Transverse colon (tissue), 3 donors: Measurements from ENCODE around the gene NEK3.
"Not testable (repeated sequence)": the region's sequence is repeated elsewhere in the genome, so short reads cannot be mapped to it uniquely, and the experiment has no call there.

Experiments
- EP300 ChIP-seq: sonication (generic); formaldehyde crosslinking; IDR thresholded peaks from one replicate; pipeline ENCODE4 v1.6.1; 2017; ENCODE audit warnings: antibody characterized with exemption, low read depth
- TF ChIP-seq, protein P1 (sequence below), 5 experiments: fragments of 200-600 bp in 3 of 5; fragments of 450-650 bp in 2 of 5; sonication (generic) in 3 of 5; IDR thresholded peaks; 1 replicate in 2 of 5; 2 replicates in 3 of 5; pipeline ENCODE4 v1.5.1; 2016 to 2017; ENCODE audit warnings: antibody characterized with exemption in 5 of 5, inconsistent platforms in 3 of 5, mild to moderate bottlenecking in 2 of 5, moderate library complexity in 1 of 5

DNA sequence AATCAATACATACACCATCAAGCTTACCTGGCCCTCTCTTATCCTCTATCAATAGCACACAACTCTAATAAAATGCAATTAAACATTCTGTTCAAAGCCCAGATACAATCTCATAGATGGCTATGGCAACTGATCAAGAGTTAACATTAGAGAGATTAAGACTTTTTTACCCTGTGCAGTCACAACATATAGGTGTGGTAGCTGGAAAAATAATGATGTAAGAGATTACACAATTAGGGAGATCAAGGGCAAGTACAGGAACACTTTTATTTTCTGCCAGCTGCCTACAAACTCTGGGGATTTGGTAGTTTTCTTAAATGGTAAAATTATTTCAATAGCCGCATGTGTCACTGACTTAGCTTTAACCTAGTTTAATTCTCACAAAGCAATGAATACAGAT, 12.3 kb upstream of the NEK3 start:
- TF ChIP-seq, protein P1, sequence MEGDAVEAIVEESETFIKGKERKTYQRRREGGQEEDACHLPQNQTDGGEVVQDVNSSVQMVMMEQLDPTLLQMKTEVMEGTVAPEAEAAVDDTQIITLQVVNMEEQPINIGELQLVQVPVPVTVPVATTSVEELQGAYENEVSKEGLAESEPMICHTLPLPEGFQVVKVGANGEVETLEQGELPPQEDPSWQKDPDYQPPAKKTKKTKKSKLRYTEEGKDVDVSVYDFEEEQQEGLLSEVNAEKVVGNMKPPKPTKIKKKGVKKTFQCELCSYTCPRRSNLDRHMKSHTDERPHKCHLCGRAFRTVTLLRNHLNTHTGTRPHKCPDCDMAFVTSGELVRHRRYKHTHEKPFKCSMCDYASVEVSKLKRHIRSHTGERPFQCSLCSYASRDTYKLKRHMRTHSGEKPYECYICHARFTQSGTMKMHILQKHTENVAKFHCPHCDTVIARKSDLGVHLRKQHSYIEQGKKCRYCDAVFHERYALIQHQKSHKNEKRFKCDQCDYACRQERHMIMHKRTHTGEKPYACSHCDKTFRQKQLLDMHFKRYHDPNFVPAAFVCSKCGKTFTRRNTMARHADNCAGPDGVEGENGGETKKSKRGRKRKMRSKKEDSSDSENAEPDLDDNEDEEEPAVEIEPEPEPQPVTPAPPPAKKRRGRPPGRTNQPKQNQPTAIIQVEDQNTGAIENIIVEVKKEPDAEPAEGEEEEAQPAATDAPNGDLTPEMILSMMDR (IDR thresholded peaks at IDR 0.05), result not testable (repeated sequence)
- TF ChIP-seq EP300, result not testable (repeated sequence)
